ENCODE measurements around the gene WNT7B. TPM values are rescaled to one million over a fixed set of nuclear protein-coding genes. Genes with fewer than 3 reads are reported as not detected.

WNT7B gene
- total and polyA plus RNA-seq, 10 of the 15 experiments (the other 5 are each of a cell fraction or from before 2014, with no cell fraction given), result 0.12 TPM; not detected in 9

GRCh38 chr22:45942787-45943493 lies 34.0 kb downstream of the WNT7B start (continued):
- no peak for TF ChIP-seq USF1 (IDR thresholded peaks at IDR 0.05; ENCODE audit: borderline replicate concordance, extremely low read length, insufficient read depth, low read depth, low read length)
- no peak for TF ChIP-seq EZH2 (IDR thresholded peaks at IDR 0.05; ENCODE audit: borderline replicate concordance, control insufficient read depth, low read depth, low read length)

GRCh38 chr22:45942344-45942743 lies 34.6 kb downstream of the WNT7B start:
- Histone ChIP-seq H3K4me1 (ENCODE audit: control insufficient read depth, insufficient read depth, low read length) (no peaks in the 10 kb centered on the region), H3K79me2 (ENCODE audit: control insufficient read depth, insufficient read depth, low read length) (no peaks in the 10 kb centered on the region), H3K4me2 (ENCODE audit: control insufficient read depth, insufficient read depth) (no peak overlapping the region), H3K4me3 (no peak overlapping the region), H2AFZ (ENCODE audit: control insufficient read depth, low read depth, low read length) (no peak overlapping the region), H3K9ac (ENCODE audit: control insufficient read depth, insufficient read depth, low read length) (no peak overlapping the region), H4K20me1 (ENCODE audit: control insufficient read depth, insufficient read depth) (no peaks in the 10 kb centered on the region), H3K27ac (ENCODE audit: control insufficient read depth, insufficient read depth) (no peak overlapping the region), H3K9me3 (replicated peaks; ENCODE audit: control insufficient read depth, insufficient read depth, low read length) (no peaks in the 10 kb centered on the region), H3K27me3 (replicated peaks in 1 of 2; ENCODE audit: control insufficient read depth in 2 of 2, insufficient read depth in 2 of 2, low read length in 1 of 2) (no peaks in the 10 kb centered on the region; a peak in 2 of 4 replicates), H3K36me3 (ENCODE audit: control insufficient read depth in 2 of 2, insufficient read depth in 2 of 2, low read length in 1 of 2) (no peaks in the 10 kb centered on the region)
- ATAC-seq (no peak), FAIRE-seq (no peak), DNase-seq (ENCODE audit: low read depth, low spot score) (no peak)
- RAD21 ChIA-PET (ENCODE audit: unreplicated experiment), result no interaction called here
- WGBS (ENCODE audit: insufficient coverage, insufficient replicate concordance, low lambda C conversion rate, missing lambda C conversion rate), result 28% methylated on average over 9 of the region's 9 CpGs
- no TSS peak for BruUV-seq (replicated peaks)
- SMC1A ChIA-PET (ENCODE audit: uncharacterized antibody, unreplicated experiment), result no interaction called here
- in situ Hi-C loops (cut with MboI) (no loop called here), intact Hi-C loops (cut with micrococcal nuclease; ENCODE audit: unreplicated experiment) (no loop called here)
- POLR2A ChIA-PET, result no interaction called here
- CTCF ChIA-PET, result no interaction called here
- TF ChIP-seq ZNF24 (IDR thresholded peaks at IDR 0.05) (no peak), NFYB (IDR thresholded peaks at IDR 0.05; ENCODE audit: insufficient read depth, low read depth, low read length) (no peak), NR2C2 (IDR thresholded peaks at IDR 0.05; ENCODE audit: borderline replicate concordance, control insufficient read depth, insufficient read length, low read depth) (no peak), CUX1 (IDR thresholded peaks at IDR 0.05; ENCODE audit: insufficient replicate concordance, low read depth, low read length) (no peak)
- TF ChIP-seq, protein P1, sequence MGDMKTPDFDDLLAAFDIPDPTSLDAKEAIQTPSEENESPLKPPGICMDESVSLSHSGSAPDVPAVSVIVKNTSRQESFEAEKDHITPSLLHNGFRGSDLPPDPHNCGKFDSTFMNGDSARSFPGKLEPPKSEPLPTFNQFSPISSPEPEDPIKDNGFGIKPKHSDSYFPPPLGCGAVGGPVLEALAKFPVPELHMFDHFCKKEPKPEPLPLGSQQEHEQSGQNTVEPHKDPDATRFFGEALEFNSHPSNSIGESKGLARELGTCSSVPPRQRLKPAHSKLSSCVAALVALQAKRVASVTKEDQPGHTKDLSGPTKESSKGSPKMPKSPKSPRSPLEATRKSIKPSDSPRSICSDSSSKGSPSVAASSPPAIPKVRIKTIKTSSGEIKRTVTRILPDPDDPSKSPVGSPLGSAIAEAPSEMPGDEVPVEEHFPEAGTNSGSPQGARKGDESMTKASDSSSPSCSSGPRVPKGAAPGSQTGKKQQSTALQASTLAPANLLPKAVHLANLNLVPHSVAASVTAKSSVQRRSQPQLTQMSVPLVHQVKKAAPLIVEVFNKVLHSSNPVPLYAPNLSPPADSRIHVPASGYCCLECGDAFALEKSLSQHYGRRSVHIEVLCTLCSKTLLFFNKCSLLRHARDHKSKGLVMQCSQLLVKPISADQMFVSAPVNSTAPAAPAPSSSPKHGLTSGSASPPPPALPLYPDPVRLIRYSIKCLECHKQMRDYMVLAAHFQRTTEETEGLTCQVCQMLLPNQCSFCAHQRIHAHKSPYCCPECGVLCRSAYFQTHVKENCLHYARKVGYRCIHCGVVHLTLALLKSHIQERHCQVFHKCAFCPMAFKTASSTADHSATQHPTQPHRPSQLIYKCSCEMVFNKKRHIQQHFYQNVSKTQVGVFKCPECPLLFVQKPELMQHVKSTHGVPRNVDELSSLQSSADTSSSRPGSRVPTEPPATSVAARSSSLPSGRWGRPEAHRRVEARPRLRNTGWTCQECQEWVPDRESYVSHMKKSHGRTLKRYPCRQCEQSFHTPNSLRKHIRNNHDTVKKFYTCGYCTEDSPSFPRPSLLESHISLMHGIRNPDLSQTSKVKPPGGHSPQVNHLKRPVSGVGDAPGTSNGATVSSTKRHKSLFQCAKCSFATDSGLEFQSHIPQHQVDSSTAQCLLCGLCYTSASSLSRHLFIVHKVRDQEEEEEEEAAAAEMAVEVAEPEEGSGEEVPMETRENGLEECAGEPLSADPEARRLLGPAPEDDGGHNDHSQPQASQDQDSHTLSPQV (IDR thresholded peaks at IDR 0.05), result no peak
